H1 (cell line): ENCODE results near the gene RBM6.
A peak's percentile ranks its signal among the peaks of the same experiment; 100 is the strongest.

Experiments
- CHD1 ChIP-seq: IDR thresholded peaks from 2 replicates; pipeline ENCODE4 v1.6.1; 2012; ENCODE audit warnings: low read depth, low read length, improper control_type of control experiment
- CTCF ChIP-seq, 3 experiments: IDR thresholded peaks; 1 replicate in 2 of 3; 2 replicates in 1 of 3; pipeline versions ENCODE4 v1.5.1 to v1.6.1; 2011; ENCODE audit warnings: low read length in 3 of 3, mild to moderate bottlenecking in 3 of 3, inconsistent platforms in 2 of 3, low read depth in 1 of 3, moderate library complexity in 1 of 3; ENCODE audit not compliant: insufficient read depth in 1 of 3; ENCODE audit errors: control extremely low read depth in 1 of 3
- EP300 ChIP-seq, 2 experiments: IDR thresholded peaks; 1 replicate in 1 of 2; 2 replicates in 1 of 2; pipeline ENCODE4 v1.6.1; 2011 to 2012; ENCODE audit warnings: low read depth in 2 of 2, low read length in 2 of 2, mild to moderate bottlenecking in 2 of 2, borderline replicate concordance in 1 of 2, inconsistent platforms in 1 of 2, moderate library complexity in 1 of 2
- EZH2 ChIP-seq: fragments of 200-600 bp; sonication (generic); IDR thresholded peaks from 2 replicates; pipeline ENCODE4 v1.7.1; 2012; ENCODE audit warnings: low read depth, mild to moderate bottlenecking, moderate library complexity, low read length, inconsistent platforms; ENCODE audit not compliant: severe bottlenecking
- HDAC2 ChIP-seq, 2 experiments: fragments of 300-600 bp in 1 of 2; sonication (generic) in 1 of 2; IDR thresholded peaks; 2 replicates each; pipeline ENCODE4 v1.6.1; 2011 to 2012; ENCODE audit warnings: low read depth in 2 of 2, low read length in 2 of 2, mild to moderate bottlenecking in 2 of 2, moderate library complexity in 2 of 2, borderline replicate concordance in 1 of 2, inconsistent platforms in 1 of 2
- MAX ChIP-seq: IDR thresholded peaks from 2 replicates; pipeline ENCODE4 v1.6.1; 2012; ENCODE audit warnings: inconsistent platforms
- PHF8 ChIP-seq: fragments of 200-600 bp; sonication (generic); conservative IDR thresholded peaks from 2 replicates; pipeline ENCODE4 v1.7.1; 2012; ENCODE audit warnings: low read depth, mild to moderate bottlenecking, inconsistent platforms, low read length, moderate library complexity
- POLR2A ChIP-seq, 2 experiments: IDR thresholded peaks; 1 replicate in 1 of 2; 2 replicates in 1 of 2; pipeline ENCODE4 v1.6.1; 2011; ENCODE audit warnings: low read depth in 2 of 2, low read length in 2 of 2, mild to moderate bottlenecking in 2 of 2; ENCODE audit errors: control extremely low read depth in 1 of 2
- POLR2AphosphoS5 ChIP-seq: IDR thresholded peaks from 2 replicates; pipeline ENCODE4 v1.6.1; 2011; ENCODE audit warnings: low read depth, low read length
- RAD21 ChIP-seq, 2 experiments: IDR thresholded peaks in 1 of 2; conservative IDR thresholded peaks in 1 of 2; 2 replicates each; pipeline ENCODE4 v1.6.1; 2011; ENCODE audit warnings: low read depth in 2 of 2, low read length in 2 of 2, improper control_type of control experiment in 1 of 2, inconsistent platforms in 1 of 2, mild to moderate bottlenecking in 1 of 2, moderate library complexity in 1 of 2
- RNF2 ChIP-seq: fragments of 200-900, 300-1000 bp; sonication (generic); IDR thresholded peaks from 2 replicates; pipeline ENCODE4 v1.7.1; 2016; ENCODE audit warnings: borderline replicate concordance, low read depth, mild to moderate bottlenecking, antibody characterized with exemption, low read length; ENCODE audit not compliant: poor library complexity, severe bottlenecking; ENCODE audit errors: missing control alignments
- TBP ChIP-seq: IDR thresholded peaks from 2 replicates; pipeline ENCODE4 v1.6.1; 2011; ENCODE audit warnings: low read depth, low read length, improper control_type of control experiment

- TF ChIP-seq HDAC2 (IDR thresholded peaks at IDR 0.05; ENCODE audit: borderline replicate concordance in 1 of 2, low read depth in 2 of 2, low read length in 2 of 2): peak in 1 of 2 experiments; percentile 59; a peak in 1 of 4 replicates
- no peak for TF ChIP-seq EZH2
- TF ChIP-seq POLR2A (IDR thresholded peaks at IDR 0.05; ENCODE audit: control extremely low read depth in 1 of 2, low read depth in 2 of 2, low read length in 2 of 2): peak; percentile 66 to 80
- TF ChIP-seq PHF8: peak; percentile 98
- TF ChIP-seq RAD21 (IDR thresholded peaks at IDR 0.05 in 1 of 2, conservative IDR thresholded peaks at IDR 0.05 in 1 of 2; ENCODE audit: low read depth in 2 of 2, low read length in 2 of 2): no peak
- TF ChIP-seq RNF2: no peak
- peak; percentile 44 for TF ChIP-seq POLR2AphosphoS5
- TF ChIP-seq CTCF (IDR thresholded peaks at IDR 0.05; ENCODE audit: control extremely low read depth in 1 of 3, insufficient read depth in 1 of 3, low read depth in 1 of 3, low read length in 3 of 3): no peak
- no peak for TF ChIP-seq EP300 (IDR thresholded peaks at IDR 0.05; ENCODE audit: borderline replicate concordance in 1 of 2, low read depth in 2 of 2, low read length in 2 of 2)
- TF ChIP-seq MAX: peak; percentile 92
- no peak for TF ChIP-seq CHD1
- TF ChIP-seq TBP: no peak; the same call in 1 of the 2 replicates
These were observed at the start of gene RBM6 for GRCh38 chr3:49939858-49940666.
